Measurements from ENCODE around the gene TRAPPC2. TPM values are rescaled to one million over a fixed set of nuclear protein-coding genes. Genes with fewer than 3 reads are reported as not detected.

TRAPPC2 gene
- total and polyA plus RNA-seq, 5 experiments from 2014 or later = 25.7 to 51.5 (median 34.3) TPM

DNA sequence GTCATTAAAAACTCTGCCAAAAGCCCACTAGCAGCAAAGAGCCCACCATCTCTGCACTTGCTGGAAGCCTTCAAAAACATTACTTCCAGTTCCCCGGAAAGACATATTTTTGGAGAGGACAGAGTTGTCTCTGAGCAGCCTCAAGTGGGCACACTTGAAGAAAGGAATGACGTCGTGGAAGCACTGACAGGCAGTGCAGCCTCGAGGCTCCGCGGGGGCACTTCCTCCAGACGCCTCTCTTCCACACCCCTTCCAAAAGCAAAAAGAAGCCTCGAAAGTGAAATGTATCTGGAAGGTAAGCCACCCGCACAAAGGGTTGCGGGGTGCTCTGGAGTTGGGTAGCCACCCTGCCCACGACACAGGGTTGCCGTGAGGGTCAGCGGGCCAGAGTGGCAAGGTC lies 26.0 kb upstream of the TRAPPC2 start:
- no peaks in the 10 kb centered on the region for H3K9me3 Mint-ChIP-seq
- H3K4me1 Mint-ChIP-seq = peaks cover 0 to 36% (median 2%) of the 10 kb centered on the region in 4 donors
- no peak overlapping the region for H3K4me3 Mint-ChIP-seq
- POLR2A ChIA-PET = no interaction called here
- peak overlapping the region in 1 of 10 donors; percentile 14 for H3K27ac Mint-ChIP-seq
- ATAC-seq = no peak
- H3K27me3 Mint-ChIP-seq = no peaks in the 10 kb centered on the region
- DNase-seq = no peak
- H3K36me3 Mint-ChIP-seq = peaks cover 2 to 72% (median 5%) of the 10 kb centered on the region in 3 donors

DNA sequence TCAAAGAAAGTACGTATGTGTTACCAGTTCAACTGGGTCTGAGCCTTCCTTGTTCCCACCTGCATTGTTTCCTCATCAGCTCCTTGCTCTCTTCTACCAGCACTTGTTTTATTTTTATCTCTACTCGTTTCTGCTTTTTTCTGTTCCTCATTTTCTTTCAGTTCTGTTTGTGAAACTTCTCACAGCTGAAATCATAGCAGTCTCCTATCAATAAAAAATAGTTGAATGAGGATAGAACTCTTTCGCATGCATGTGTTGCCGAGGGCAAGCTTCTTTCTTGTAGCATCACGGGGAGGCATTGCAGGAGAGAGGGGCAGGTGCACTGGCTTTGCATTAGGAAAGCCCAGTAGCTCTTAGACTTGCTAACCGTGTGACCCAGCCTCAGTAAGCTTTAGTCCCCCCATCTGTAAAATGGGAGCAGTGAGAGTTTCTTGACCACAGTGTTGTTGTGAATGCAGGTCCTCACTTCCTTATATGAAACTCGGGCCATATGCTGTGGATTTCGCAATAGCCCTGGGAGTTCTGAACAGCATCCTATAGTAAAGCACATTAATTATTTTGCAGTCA lies 24.8 kb upstream of the TRAPPC2 start:
- Mint-ChIP-seq H3K27ac (peak overlapping the region in 3 of 10 donors; percentile 13 to 70 (median 33)), H3K9me3 (no peaks in the 10 kb centered on the region), H3K27me3 (no peaks in the 10 kb centered on the region)

DNA sequence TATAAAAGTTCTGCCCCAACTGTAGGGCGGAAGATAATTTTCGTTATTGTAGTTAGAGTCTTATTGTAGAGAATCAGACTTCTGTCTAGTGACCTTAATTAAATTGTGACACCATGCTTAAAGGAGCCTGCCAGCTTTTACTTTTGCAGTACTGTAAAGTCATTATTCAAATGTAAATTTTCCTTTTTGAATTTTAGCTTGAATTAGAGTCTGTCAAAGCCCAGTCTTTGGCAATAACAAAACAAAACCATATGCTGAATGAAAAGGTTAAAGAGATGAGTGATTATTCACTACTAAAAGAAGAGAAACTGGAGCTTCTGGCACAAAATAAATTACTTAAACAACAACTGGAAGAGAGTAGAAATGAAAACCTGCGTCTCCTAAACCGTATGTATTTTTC lies 22.0 kb upstream of the TRAPPC2 start:
- Mint-ChIP-seq H3K27ac (no peak overlapping the region), H3K4me3 (no peak overlapping the region), H3K4me1 (peaks cover 5 to 54% (median 15%) of the 10 kb centered on the region in 4 donors), H3K27me3 (no peaks in the 10 kb centered on the region), H3K36me3 (peaks cover 4 to 77% (median 5%) of the 10 kb centered on the region in 3 donors), H3K9me3 (no peaks in the 10 kb centered on the region)
- POLR2A ChIA-PET = no interaction called here
- no peak for ATAC-seq
- no peak for DNase-seq

More for the DNA sequence above, 24.8 kb upstream of the TRAPPC2 start:
- H3K4me1 Mint-ChIP-seq = peaks cover 0 to 47% (median 6%) of the 10 kb centered on the region in 4 donors
- no peak for ATAC-seq
- peak overlapping the region in 1 of 10 donors; percentile 2 for H3K4me3 Mint-ChIP-seq
- no peak for DNase-seq
- POLR2A ChIA-PET = no interaction called here
- peaks cover 2 to 68% (median 5%) of the 10 kb centered on the region in 3 donors for H3K36me3 Mint-ChIP-seq

DNA sequence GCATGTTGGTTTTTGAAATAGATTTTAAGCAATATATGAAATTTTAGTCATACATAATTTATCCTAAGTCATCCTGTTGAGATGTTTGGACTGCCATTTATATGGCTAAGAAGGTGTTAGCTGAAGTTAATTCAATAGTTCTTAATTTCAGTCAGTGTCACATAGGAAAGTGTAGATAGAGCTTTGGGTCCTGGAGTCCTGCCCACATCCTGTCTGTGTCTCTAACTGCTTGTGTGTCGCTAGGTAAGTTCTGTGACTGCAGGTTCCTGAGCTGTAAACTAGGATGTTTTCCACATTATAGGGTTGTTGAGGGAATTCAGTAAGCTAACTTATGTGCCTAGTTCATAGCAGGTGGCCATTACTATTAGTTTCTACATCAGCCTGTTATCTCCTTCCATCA lies 20.8 kb upstream of the TRAPPC2 start:
- Mint-ChIP-seq H3K9me3 (no peaks in the 10 kb centered on the region), H3K36me3 (peaks cover 4 to 72% (median 5%) of the 10 kb centered on the region in 3 donors), H3K4me3 (peak overlapping the region in 1 of 10 donors; percentile 6), H3K27me3 (no peaks in the 10 kb centered on the region), H3K27ac (peak overlapping the region in 7 of 10 donors; percentile 28 to 82 (median 50)), H3K4me1 (peaks cover 5 to 52% (median 15%) of the 10 kb centered on the region in 4 donors)
- peak; percentile 52 to 68 for ATAC-seq
- peak in 2 of 10 donors; percentile 5 to 23 for DNase-seq
- POLR2A ChIA-PET = no interaction called here

DNA sequence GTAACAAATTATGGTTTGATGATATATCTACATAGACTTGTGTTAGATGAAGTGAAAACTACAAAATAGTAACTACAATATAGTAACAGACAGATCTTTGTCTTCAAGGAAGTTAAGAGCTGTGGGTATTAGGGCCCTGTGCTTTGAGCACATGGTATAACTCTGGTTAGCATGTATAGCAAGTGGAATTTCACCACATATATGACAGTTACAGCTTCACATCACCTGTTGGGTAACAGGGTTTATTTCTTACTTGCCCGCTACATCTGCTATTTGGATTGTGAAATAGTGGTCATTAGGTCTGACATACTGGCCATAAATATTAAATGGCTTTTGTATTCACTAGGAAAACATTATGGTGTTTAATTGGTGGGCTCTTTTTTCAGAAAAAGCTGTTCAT lies 20.3 kb upstream of the TRAPPC2 start:
- H3K36me3 Mint-ChIP-seq = peaks cover 5 to 72% (median 6%) of the 10 kb centered on the region in 3 donors
- peaks cover 7 to 51% (median 16%) of the 10 kb centered on the region in 4 donors for H3K4me1 Mint-ChIP-seq
- DNase-seq (no peak), ATAC-seq (no peak)
- POLR2A ChIA-PET = no interaction called here
- no peak overlapping the region for H3K4me3 Mint-ChIP-seq
- no peaks in the 10 kb centered on the region for H3K27me3 Mint-ChIP-seq
- H3K9me3 Mint-ChIP-seq = no peaks in the 10 kb centered on the region
- peak overlapping the region in 2 of 10 donors; percentile 28 to 59 for H3K27ac Mint-ChIP-seq

DNA sequence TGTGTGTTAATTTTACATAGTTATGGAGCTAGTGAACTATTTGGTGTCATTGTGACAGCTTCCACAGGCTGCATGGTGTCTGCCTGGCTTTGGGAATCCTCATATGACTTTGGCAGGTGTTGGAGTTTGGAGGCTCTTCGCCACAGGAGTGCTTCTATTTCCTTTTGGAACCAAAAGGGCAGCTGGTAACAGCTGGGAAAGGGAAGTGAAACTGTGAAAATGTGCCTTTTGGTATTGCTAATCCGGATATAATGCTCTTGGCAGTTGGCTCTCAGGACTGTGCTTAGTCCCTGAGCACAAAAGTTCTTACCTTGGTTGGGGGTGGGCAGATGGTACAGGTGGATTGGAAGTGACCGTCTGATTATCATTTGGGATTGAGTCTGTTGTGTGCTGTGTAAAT lies 18.2 kb upstream of the TRAPPC2 start:
- DNase-seq (no peak), ATAC-seq (no peak)
- Mint-ChIP-seq H3K4me1 (peaks cover 7 to 40% (median 16%) of the 10 kb centered on the region in 4 donors), H3K27ac (peak overlapping the region in 7 of 10 donors; percentile 8 to 69 (median 26)), H3K27me3 (no peaks in the 10 kb centered on the region), H3K4me3 (peak overlapping the region in 1 of 10 donors; percentile 5), H3K36me3 (peaks cover 0 to 59% (median 3%) of the 10 kb centered on the region in 3 donors), H3K9me3 (no peaks in the 10 kb centered on the region)
- POLR2A ChIA-PET = interaction anchor here (1.8 kb wide), 1 partner anchor 18 kb away, joined by 7 read pairs; the partner anchor contains the start of genes OFD1 and TRAPPC2

DNA sequence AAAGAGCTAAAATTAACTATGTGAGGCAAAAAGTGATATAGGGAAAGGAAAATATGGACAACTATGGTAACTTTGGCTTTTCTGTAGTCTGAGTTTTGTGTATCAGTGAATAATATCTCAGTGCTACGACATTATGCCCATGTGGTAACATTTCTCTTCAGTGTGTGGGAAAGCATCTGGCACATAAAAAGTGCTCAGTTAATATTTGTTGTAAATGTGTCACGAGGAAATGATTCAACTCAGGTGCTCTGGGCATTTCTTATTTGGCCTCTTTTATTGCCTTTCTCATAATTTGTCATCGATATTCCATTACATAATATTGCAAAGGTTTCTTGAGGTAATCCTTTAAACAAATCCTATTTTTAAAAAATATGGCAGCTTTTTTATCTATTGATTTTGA lies 17.7 kb upstream of the TRAPPC2 start:
- ATAC-seq (no peak), DNase-seq (no peak)
- no peak overlapping the region for H3K4me3 Mint-ChIP-seq
- peaks cover 10 to 45% (median 22%) of the 10 kb centered on the region in 4 donors for H3K4me1 Mint-ChIP-seq
- H3K27ac Mint-ChIP-seq = peak overlapping the region in 1 of 10 donors; percentile 69
- peaks cover 0 to 61% (median 3%) of the 10 kb centered on the region in 3 donors for H3K36me3 Mint-ChIP-seq
- POLR2A ChIA-PET = interaction anchor here (1.8 kb wide), 1 partner anchor 18 kb away, joined by 7 read pairs; the partner anchor contains the start of genes OFD1 and TRAPPC2
- no peaks in the 10 kb centered on the region for H3K27me3 Mint-ChIP-seq
- no peaks in the 10 kb centered on the region for H3K9me3 Mint-ChIP-seq

DNA sequence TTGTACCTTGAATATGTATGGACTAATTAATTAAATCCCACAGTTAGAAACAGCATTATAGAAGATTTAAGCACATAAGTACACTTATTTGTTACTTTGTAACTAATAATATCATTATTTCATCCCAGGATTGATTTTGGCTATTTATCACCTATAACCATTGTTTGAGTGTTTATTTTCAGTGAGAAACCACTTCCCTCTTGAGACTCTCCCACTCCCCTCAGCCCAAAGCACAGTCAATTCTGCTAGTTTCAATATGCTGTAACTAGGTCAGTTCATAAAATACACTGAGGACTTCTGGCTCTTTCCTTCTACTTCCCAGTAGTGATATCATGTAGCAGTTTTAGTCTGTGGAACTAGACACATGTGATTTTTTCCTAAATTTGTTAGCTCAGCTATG lies 16.4 kb upstream of the TRAPPC2 start:
- no peak for DNase-seq
- Mint-ChIP-seq H3K4me1 (peaks cover 10 to 48% (median 24%) of the 10 kb centered on the region in 4 donors), H3K27me3 (no peaks in the 10 kb centered on the region), H3K27ac (peak overlapping the region in 4 of 10 donors; percentile 8 to 85 (median 37)), H3K36me3 (peaks cover 0 to 63% (median 3%) of the 10 kb centered on the region in 3 donors), H3K9me3 (no peaks in the 10 kb centered on the region), H3K4me3 (no peak overlapping the region)
- no peak for ATAC-seq
- POLR2A ChIA-PET = no interaction called here

DNA sequence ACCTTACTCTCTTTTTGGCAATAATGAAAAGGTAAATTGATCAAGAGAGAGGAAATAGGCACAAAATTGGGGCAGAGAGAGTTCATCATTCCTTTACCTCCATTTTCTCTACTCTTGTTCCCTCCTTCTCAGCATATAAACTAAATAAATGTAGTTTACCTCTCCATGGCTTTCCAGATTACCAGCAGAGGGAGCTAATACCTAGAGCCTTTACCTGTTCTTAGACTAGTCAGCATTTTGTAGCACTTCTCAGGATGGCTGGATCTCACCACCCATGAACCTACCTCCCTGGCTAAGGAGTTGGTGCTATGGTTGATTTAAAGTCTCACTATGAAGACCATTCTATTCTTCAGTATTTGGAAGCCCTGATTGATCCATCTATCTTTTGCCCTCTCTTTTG lies 15.8 kb upstream of the TRAPPC2 start:
- POLR2A ChIA-PET = interaction anchor here (0.6 to 1.4 kb wide), 2 partner anchors 16 to 37 kb away, joined by 4 read pairs; partner anchors contain the start of genes OFD1 and TRAPPC2
- Mint-ChIP-seq H3K27ac (peak overlapping the region in 8 of 10 donors; percentile 15 to 85 (median 57)), H3K4me1 (peaks cover 10 to 43% (median 22%) of the 10 kb centered on the region in 4 donors), H3K27me3 (no peaks in the 10 kb centered on the region), H3K9me3 (no peaks in the 10 kb centered on the region), H3K4me3 (no peak overlapping the region), H3K36me3 (peaks cover 0 to 68% (median 3%) of the 10 kb centered on the region in 3 donors)
- DNase-seq (peak in 4 of 10 donors; percentile 14 to 47 (median 44)), ATAC-seq (peak; percentile 65 to 67)

DNA sequence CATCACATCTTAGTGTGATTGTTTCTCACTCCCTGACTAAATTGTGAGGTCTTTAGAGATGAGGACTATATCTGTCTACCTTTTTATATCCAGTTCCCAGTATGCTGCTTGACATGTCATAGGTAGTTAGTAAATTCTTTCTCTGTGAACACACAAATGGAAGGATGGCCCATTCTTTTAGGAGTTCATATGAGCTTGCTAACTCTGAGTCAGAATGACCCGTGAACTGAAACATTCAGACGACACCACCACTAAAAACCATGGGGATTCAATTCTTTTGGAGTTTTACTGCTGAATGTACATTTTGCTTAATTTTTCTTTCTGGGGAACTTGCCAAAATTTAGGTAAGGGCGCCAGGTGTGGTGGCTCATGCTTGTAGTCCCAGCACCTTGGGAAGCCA lies 14.1 kb upstream of the TRAPPC2 start:
- Mint-ChIP-seq H3K36me3 (peaks cover 0 to 72% (median 2%) of the 10 kb centered on the region in 3 donors), H3K27me3 (no peaks in the 10 kb centered on the region), H3K9me3 (no peaks in the 10 kb centered on the region), H3K4me1 (peaks cover 10 to 38% (median 20%) of the 10 kb centered on the region in 4 donors), H3K27ac (peak overlapping the region in 3 of 10 donors; percentile 37 to 86 (median 51)), H3K4me3 (no peak overlapping the region)
- POLR2A ChIA-PET = no interaction called here
- no peak for DNase-seq
- ATAC-seq = no peak

DNA sequence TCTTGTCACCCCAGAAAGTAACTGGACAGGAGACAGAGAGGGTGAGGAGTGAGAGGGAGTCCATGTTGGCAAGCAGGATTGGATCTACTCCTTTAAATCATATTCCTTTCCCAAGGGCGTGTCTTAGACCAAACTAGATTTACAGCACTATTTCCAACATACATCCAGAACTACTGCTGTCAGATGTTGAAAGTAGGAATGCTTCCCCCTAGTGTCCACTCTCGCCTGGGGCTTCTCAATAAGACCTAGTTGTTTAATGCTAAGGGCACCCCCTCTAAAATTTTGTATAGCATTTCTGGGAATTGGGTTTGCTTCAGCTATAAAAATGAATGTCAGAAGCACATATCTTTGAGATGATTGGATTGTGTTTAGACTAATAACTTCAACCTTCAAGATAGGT lies 13.4 kb upstream of the TRAPPC2 start:
- no peak overlapping the region for H3K4me3 Mint-ChIP-seq
- POLR2A ChIA-PET = no interaction called here
- peaks cover 6 to 40% (median 17%) of the 10 kb centered on the region in 4 donors for H3K4me1 Mint-ChIP-seq
- no peaks in the 10 kb centered on the region for H3K9me3 Mint-ChIP-seq
- H3K27me3 Mint-ChIP-seq = no peaks in the 10 kb centered on the region
- DNase-seq (peak in 6 of 10 donors; percentile 7 to 68 (median 29)), ATAC-seq (peak; percentile 39 to 47)
- H3K36me3 Mint-ChIP-seq = peaks cover 0 to 67% (median 2%) of the 10 kb centered on the region in 3 donors
- peak overlapping the region in 7 of 10 donors; percentile 26 to 91 (median 76) for H3K27ac Mint-ChIP-seq

DNA sequence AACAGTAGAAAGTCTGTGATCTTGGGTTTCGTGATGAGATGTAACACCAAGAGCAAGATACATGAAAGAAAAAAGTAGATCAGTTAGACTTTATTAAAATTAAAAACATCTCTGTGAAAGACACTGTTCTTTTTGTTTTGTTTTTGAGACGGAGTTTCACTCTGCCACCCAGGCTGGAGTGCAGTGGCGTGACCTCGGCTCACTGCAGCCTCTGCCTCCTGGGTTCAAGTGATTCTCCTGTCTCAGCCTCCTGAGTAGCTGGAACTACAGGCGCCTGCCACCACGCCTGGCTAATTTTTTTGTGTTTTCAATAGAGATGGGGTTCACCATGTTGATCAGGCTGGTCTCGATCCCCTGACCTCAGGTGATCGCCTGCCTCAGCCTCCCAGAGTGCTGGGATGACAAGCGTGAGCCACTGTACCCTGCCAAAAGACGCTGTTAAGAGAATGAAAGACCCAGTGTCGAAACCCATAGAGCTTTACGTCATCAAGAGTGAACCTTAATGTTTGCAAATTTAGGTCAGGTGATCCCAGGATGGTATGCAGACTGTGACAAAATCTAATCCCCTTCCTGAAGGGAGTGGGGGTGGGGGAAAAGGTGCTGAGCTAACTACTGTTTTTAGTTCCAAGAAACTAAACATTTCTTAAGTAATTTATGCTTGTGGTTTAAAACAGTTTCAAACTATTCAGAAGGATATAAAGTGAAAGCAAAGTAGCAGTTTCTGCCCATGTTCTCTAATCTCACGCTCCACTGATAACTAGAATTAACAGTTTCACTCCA lies 8.2 kb upstream of the TRAPPC2 start:
- peak overlapping the region in 8 of 10 donors; percentile 16 to 77 (median 40) for H3K4me3 Mint-ChIP-seq
- POLR2A ChIA-PET = interaction anchor here (1.2 kb wide), 2 partner anchors 8 to 287 kb away, joined by 5 read pairs; partner anchors contain the start of genes GEMIN8, OFD1 and TRAPPC2
- ATAC-seq (peak; percentile 59 to 73), DNase-seq (peak in 2 of 10 donors; percentile 4 to 12)
- H3K27ac Mint-ChIP-seq = peak overlapping the region; percentile 60 to 91 (median 80)
- peaks cover 8 to 35% (median 20%) of the 10 kb centered on the region in 4 donors for H3K4me1 Mint-ChIP-seq
- peaks cover 0 to 57% (median 0%) of the 10 kb centered on the region in 3 donors for H3K36me3 Mint-ChIP-seq
- H3K27me3 Mint-ChIP-seq = no peaks in the 10 kb centered on the region
- H3K9me3 Mint-ChIP-seq = no peaks in the 10 kb centered on the region

Data from naive thymus-derived CD8-positive, alpha-beta T cell (primary cell).